A673 (cell line): ENCODE results near the gene KANSL1L. TPM values are rescaled to one million over a fixed set of nuclear protein-coding genes. Genes with fewer than 3 reads are reported as not detected.

ENCODE experiments used
- BruUV-seq: library from RNA; stranded (reverse); fragments of 400-500 nt; replicated peaks from 2 replicates; lab custom pipeline; 2021; lab: Mats Ljungman, UMichigan
- CTCF ChIA-PET: fragments of 300-600 bp; sonication (Branson Sonifier 250); formaldehyde crosslinking; loops from one replicate; lab custom pipeline; 2022; ENCODE audit warnings: antibody characterized with exemption; lab: Charles Lee
- POLR2A ChIA-PET: fragments of 300-600 bp; sonication (Branson Sonifier 250); formaldehyde crosslinking; loops from one replicate; lab custom pipeline; 2022; ENCODE audit warnings: antibody characterized with exemption; ENCODE audit not compliant: low non-redundant PET; lab: Charles Lee
- DNase-seq: peaks from one replicate; pipeline ENCODE4 v3.0.0-alpha.2; 2015; ENCODE audit warnings: low spot score
- H3K27ac ChIP-seq: fragments of 200-600 bp; sonication (generic); 2 replicates; pipeline ENCODE4 v1.5.1; 2016; ENCODE audit warnings: mixed run types, low read depth, mild to moderate bottlenecking, mixed read lengths, antibody characterized with exemption, low read length; ENCODE audit not compliant: poor library complexity, severe bottlenecking
- H3K27me3 ChIP-seq: fragments of 200-600 bp; sonication (generic); replicated peaks from 2 replicates; pipeline ENCODE4 v1.6.1; 2017; ENCODE audit warnings: mixed run types, low read depth, mild to moderate bottlenecking, mixed read lengths, antibody characterized with exemption, low read length; ENCODE audit not compliant: insufficient read depth, poor library complexity
- H3K36me3 ChIP-seq: fragments of 200-600 bp; sonication (generic); 2 replicates; pipeline ENCODE4 v1.6.1; 2016; ENCODE audit warnings: mixed run types, mild to moderate bottlenecking, mixed read lengths, antibody characterized with exemption, low read length; ENCODE audit not compliant: insufficient read depth, poor library complexity, severe bottlenecking
- H3K4me1 ChIP-seq: fragments of 200-600 bp; sonication (generic); 2 replicates; pipeline ENCODE4 v1.6.1; 2017; ENCODE audit warnings: mixed run types, mild to moderate bottlenecking, mixed read lengths, antibody characterized with exemption, low read length; ENCODE audit not compliant: insufficient read depth, poor library complexity, severe bottlenecking
- H3K4me3 ChIP-seq: fragments of 200-600 bp; sonication (generic); 2 replicates; pipeline ENCODE4 v1.5.1; 2016; ENCODE audit warnings: low read depth, mixed run types, mild to moderate bottlenecking, mixed read lengths, low read length; ENCODE audit not compliant: poor library complexity, severe bottlenecking
- H3K9me3 ChIP-seq: fragments of 200-600 bp; sonication (generic); 2 replicates; pipeline ENCODE4 v1.6.1; 2016; ENCODE audit warnings: mixed run types, low read depth, mild to moderate bottlenecking, mixed read lengths, antibody characterized with exemption, low read length; ENCODE audit not compliant: poor library complexity, severe bottlenecking
- CTCF ChIP-seq: fragments of 300-800, 200-600 bp; sonication (generic); conservative IDR thresholded peaks from 2 replicates; pipeline ENCODE4 v1.5.1; 2017; ENCODE audit warnings: low read depth, mild to moderate bottlenecking, antibody characterized with exemption, low read length, moderate library complexity, mixed read lengths
- EZH2 ChIP-seq: fragments of 200-600 bp; sonication (generic); IDR thresholded peaks from 2 replicates; pipeline ENCODE4 v1.6.1; 2017; ENCODE audit warnings: borderline replicate concordance, low read depth, mild to moderate bottlenecking, mixed read lengths, antibody characterized with exemption, low read length; ENCODE audit not compliant: poor library complexity, severe bottlenecking
- intact Hi-C: fragments of 100-400 bp; cut with micrococcal nuclease; formaldehyde crosslinking; loops from one replicate; pipeline ENCODE4 v1.10.0; 2022; ENCODE audit not compliant: unreplicated experiment
- total RNA-seq: library from RNA; stranded (reverse); gene quantifications from 2 replicates; pipeline ENCODE4 v1.2.3, GENCODE V29; 2021

The KANSL1L gene
- total RNA-seq, 1 experiment from 2014 or later: 17.7 TPM

GRCh38 chr2:210035679-210036078 is 135.5 kb downstream of the KANSL1L start:
- CTCF ChIA-PET: interaction anchor here (0.5 kb wide), 1 partner anchor 19 kb away, joined by 4 read pairs; no protein-coding TSS in a partner anchor
- no TSS peak for BruUV-seq
- Histone ChIP-seq H3K27ac (no peak overlapping the region), H3K27me3 (no peaks in the 10 kb centered on the region), H3K36me3 (no peaks in the 10 kb centered on the region), H3K4me1 (no peaks in the 10 kb centered on the region), H3K4me3 (no peak overlapping the region), H3K9me3 (no peaks in the 10 kb centered on the region)
- no peak for DNase-seq
- TF ChIP-seq CTCF: no peak
- TF ChIP-seq EZH2: no peak
- POLR2A ChIA-PET: no interaction called here
- intact Hi-C loops: no loop called here

GRCh38 chr2:210034087-210034683 is 137.0 kb downstream of the KANSL1L start:
- intact Hi-C loops: no loop called here
- Histone ChIP-seq H3K4me1 (no peaks in the 10 kb centered on the region), H3K9me3 (no peaks in the 10 kb centered on the region), H3K36me3 (no peaks in the 10 kb centered on the region), H3K27me3 (no peaks in the 10 kb centered on the region), H3K4me3 (no peak overlapping the region), H3K27ac (no peak overlapping the region)
- ChIA-PET POLR2A (no interaction called here), CTCF (no interaction called here)
- no peak for DNase-seq
- no peak for TF ChIP-seq CTCF
- no TSS peak for BruUV-seq

- ChIA-PET POLR2A (no interaction called here), CTCF (no interaction called here)
- intact Hi-C loops: no loop called here
- H3K4me3 ChIP-seq: no peak overlapping the region
- peaks cover 8% of the 10 kb centered on the region for H3K36me3 ChIP-seq
- no peaks in the 10 kb centered on the region for H3K4me1 ChIP-seq
- H3K9me3 ChIP-seq: no peaks in the 10 kb centered on the region
- no TSS peak for BruUV-seq
- no peak for DNase-seq
- no peaks in the 10 kb centered on the region for H3K27me3 ChIP-seq
- no peak for TF ChIP-seq CTCF
- no peak for TF ChIP-seq EZH2
- no peak overlapping the region for H3K27ac ChIP-seq
Measured at GRCh38 chr2:210028178-210028577, 143.0 kb downstream of the KANSL1L start.
